Measurements from ENCODE around the gene ITPRID2. TPM values are rescaled to one million over a fixed set of nuclear protein-coding genes. Genes with fewer than 3 reads are reported as not detected.
A peak's percentile ranks its signal among the peaks of the same experiment; 100 is the strongest.
"Not testable (repeated sequence)": the region's sequence is repeated elsewhere in the genome, so short reads cannot be mapped to it uniquely, and the experiment has no call there.

The ITPRID2 gene
- total and polyA plus RNA-seq, 2 experiments from 2014 or later: 15.9 to 66.5 TPM

GRCh38 chr2:181953881-181954537, 62.5 kb downstream of the ITPRID2 start:
- peak; percentile 71 for TF ChIP-seq CTCF (IDR thresholded peaks at IDR 0.05; ENCODE audit: low read depth, low read length)

GRCh38 chr2:181954538-181954883, 63.0 kb downstream of the ITPRID2 start:
- DNase-seq (ENCODE audit: low read depth in 1 of 2, low spot score in 1 of 2): peak in 1 of 2 donors; percentile 11
- H3K27me3 ChIP-seq: no peaks in the 10 kb centered on the region
- H3K36me3 ChIP-seq: no peaks in the 10 kb centered on the region
- no peak overlapping the region for H3K4me3 ChIP-seq
- H3K4me1 ChIP-seq (ENCODE audit: low read depth): peaks cover 13% of the 10 kb centered on the region
- H3K9me3 ChIP-seq (ENCODE audit: low read depth): no peaks in the 10 kb centered on the region
- no peak for TF ChIP-seq CTCF (IDR thresholded peaks at IDR 0.05; ENCODE audit: low read depth, low read length)
- H3K27ac ChIP-seq: no peak overlapping the region

More at GRCh38 chr2:181953881-181954537, 62.5 kb downstream of the ITPRID2 start:
- H3K9me3 ChIP-seq (ENCODE audit: low read depth): no peaks in the 10 kb centered on the region
- H3K4me3 ChIP-seq: peak overlapping the region; percentile 5
- no peaks in the 10 kb centered on the region for H3K27me3 ChIP-seq
- H3K36me3 ChIP-seq: no peaks in the 10 kb centered on the region
- DNase-seq (ENCODE audit: low read depth in 1 of 2, low spot score in 1 of 2): peak; percentile 74 to 91
- peak overlapping the region; percentile 51 for H3K27ac ChIP-seq
- peaks cover 13% of the 10 kb centered on the region for H3K4me1 ChIP-seq (ENCODE audit: low read depth)

GRCh38 chr2:181955010-181955409, 63.5 kb downstream of the ITPRID2 start:
- H3K4me3 ChIP-seq: no peak overlapping the region
- H3K27ac ChIP-seq: no peak overlapping the region
- H3K36me3 ChIP-seq: no peaks in the 10 kb centered on the region
- no peak for TF ChIP-seq CTCF (IDR thresholded peaks at IDR 0.05; ENCODE audit: low read depth, low read length)
- no peaks in the 10 kb centered on the region for H3K9me3 ChIP-seq (ENCODE audit: low read depth)
- H3K4me1 ChIP-seq (ENCODE audit: low read depth): peaks cover 13% of the 10 kb centered on the region
- peak in 1 of 2 donors; percentile 21 for DNase-seq (ENCODE audit: low read depth in 1 of 2, low spot score in 1 of 2)
- H3K27me3 ChIP-seq: no peaks in the 10 kb centered on the region

- H3K27me3 ChIP-seq; H3K36me3 ChIP-seq; H3K27ac ChIP-seq; H3K9me3 ChIP-seq (ENCODE audit: low read depth); H3K4me3 ChIP-seq; DNase-seq (ENCODE audit: low read depth in 1 of 2, low spot score in 1 of 2): not testable (repeated sequence)
- peaks cover 13% of the 10 kb centered on the region for H3K4me1 ChIP-seq (ENCODE audit: low read depth)
Observed at GRCh38 chr2:181955866-181956265, 64.3 kb downstream of the ITPRID2 start.

- DNase-seq (ENCODE audit: low read depth in 1 of 2, low spot score in 1 of 2): no peak
- no peaks in the 10 kb centered on the region for H3K36me3 ChIP-seq
- no peak for TF ChIP-seq CTCF (IDR thresholded peaks at IDR 0.05; ENCODE audit: low read depth, low read length)
- peaks cover 5% of the 10 kb centered on the region for H3K4me1 ChIP-seq (ENCODE audit: low read depth)
- no peaks in the 10 kb centered on the region for H3K9me3 ChIP-seq (ENCODE audit: low read depth)
- H3K4me3 ChIP-seq: no peak overlapping the region
- H3K27me3 ChIP-seq: no peaks in the 10 kb centered on the region
- H3K27ac ChIP-seq: no peak overlapping the region
Observed at GRCh38 chr2:181957668-181958067, 66.1 kb downstream of the ITPRID2 start.

GRCh38 chr2:181958726-181959125, 67.2 kb downstream of the ITPRID2 start:
- Histone ChIP-seq H3K4me1 (ENCODE audit: low read depth) (no peaks in the 10 kb centered on the region), H3K27ac (no peak overlapping the region), H3K4me3 (no peak overlapping the region), H3K9me3 (ENCODE audit: low read depth) (no peaks in the 10 kb centered on the region), H3K27me3 (no peaks in the 10 kb centered on the region), H3K36me3 (no peaks in the 10 kb centered on the region)
- no peak for TF ChIP-seq CTCF (IDR thresholded peaks at IDR 0.05; ENCODE audit: low read depth, low read length)
- DNase-seq (ENCODE audit: low read depth in 1 of 2, low spot score in 1 of 2): no peak

Data from cardiac muscle cell (in vitro differentiated cells and primary cell).